HG03139 (cell line): ENCODE results near the gene ATP5F1E.

Experiments
- ATAC-seq: cut with Tn5 transposase; IDR thresholded peaks from one replicate; pipeline ENCODE4 v1.9.1; 2021; ENCODE audit not compliant: unreplicated experiment

The ATP5F1E gene

DNA sequence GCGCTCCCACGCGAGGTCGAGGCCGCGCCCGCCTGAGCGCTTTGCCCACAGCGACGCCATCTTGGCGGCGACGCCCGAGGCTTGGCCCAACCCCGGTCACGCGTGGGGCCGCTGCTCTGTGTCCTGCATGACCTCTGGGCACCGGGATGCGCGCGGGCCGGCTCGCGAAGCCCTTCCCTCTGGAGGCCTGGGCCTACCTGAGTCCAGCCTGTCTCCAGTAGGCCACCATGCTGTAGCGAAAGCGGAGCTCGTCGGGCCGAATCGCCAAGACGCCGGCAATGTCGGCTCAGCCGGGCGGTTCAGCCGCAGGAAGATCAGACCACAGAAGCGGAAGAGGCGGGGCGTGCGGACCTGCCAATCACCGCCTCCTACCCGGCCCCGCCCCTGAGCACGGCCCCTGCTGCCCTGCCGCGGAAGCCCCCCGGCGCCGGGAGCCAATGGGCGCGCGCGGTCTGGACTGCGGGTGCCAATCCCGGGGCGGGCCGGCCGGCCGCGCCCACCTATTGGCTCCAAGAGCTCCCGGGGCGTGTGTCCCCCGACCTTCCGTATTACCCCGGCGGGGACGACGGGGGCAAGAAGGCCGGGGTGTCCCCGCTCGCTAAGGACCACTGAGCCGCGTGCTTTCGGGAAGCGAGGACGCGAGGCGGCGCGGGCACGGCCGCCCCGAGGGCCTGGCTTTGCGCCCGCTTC is at the start of gene ATP5F1E:
Gene ATP5F1E, minus strand, starts transcription at position 313 of the 690 bp plus-strand sequence. Its CDS starts 84 bp downstream, at position 229.
- ATAC-seq, result peak; percentile 95

DNA sequence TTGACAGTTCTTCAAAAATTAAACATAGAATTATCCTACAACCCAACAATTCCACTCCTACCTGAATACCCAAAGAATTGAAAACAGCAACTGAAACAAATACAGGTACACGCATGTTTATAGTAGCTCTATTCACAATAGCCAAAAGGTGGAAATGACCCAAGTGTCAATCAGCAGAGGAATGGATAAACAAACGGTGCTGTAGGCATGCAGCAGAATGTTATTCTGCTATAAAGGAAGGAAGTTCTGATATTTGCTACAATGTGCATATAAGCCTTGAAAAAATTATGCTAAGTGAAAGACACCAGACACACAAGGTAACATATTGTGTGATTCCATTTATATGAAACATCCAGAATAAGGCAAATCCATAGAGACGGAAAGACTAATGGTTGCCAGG is 48.9 kb upstream of the ATP5F1E start:
- ATAC-seq, result no peak

DNA sequence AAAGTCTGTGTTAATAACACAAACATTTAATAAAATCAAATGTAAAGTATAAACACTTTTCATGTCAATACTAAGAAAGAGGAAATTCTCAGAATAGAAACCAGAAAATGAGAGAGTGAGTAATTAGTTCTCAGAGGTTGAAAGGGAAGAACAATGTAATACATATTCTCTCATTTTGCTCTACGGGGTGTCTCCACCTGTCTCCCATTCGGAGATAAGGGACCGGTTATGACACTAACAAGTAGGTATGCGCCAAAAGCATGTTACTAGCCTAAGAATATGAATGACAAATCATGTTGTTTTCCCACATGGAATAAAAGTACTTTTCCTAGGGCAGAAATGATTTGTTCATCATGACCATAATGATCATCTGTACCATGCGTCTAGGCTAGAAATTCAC is 46.1 kb upstream of the ATP5F1E start:
- ATAC-seq, result no peak

DNA sequence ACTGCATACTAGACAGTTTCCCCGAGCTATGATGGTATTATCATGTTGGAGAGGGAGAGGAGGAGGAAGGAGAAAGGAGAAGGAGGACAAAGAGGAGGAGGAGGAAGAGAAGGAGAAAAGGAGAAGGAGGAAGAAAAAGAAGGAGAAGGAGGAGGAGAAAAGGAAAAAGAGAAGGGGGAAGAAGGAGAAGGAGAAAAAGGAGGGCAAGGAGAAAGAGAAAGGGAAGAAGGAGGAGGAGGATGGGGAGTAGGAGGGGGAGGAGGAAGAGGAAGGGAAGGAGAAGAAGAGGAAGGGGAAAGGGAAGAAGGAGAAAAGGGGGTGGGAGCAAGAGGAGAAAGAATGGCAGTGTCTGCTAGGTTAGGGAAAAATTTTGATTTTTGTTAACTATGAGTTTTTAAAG is 45.6 kb upstream of the ATP5F1E start:
- ATAC-seq, result no peak

DNA sequence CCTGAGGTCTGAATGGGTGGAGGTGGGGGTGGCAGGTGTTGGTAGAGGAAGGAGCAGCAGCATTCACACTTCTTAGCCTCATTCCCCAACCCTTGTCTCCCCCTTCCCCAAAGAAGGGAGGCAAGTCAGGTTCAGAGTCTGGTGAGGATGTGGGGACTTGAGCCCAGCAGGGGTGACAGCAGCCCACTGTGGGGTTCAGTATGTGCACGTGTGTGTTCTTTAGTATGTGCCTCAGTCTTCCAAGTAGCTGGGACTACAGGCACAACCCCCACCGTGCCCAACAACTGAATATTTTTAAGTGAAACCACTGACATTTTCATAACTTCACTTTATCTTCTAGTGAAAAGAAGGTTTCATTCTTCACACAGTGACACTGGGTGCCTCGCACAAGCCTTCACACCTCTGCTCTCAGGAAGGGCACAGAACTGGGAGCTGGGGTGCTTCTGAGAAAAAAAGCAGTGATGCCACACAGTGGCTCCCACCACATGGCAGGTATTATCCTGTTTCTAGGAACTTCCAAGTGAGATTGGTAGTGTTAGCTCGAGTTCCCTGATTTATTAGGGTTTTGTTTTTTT is 43.9 kb upstream of the ATP5F1E start:
- ATAC-seq, result no peak

DNA sequence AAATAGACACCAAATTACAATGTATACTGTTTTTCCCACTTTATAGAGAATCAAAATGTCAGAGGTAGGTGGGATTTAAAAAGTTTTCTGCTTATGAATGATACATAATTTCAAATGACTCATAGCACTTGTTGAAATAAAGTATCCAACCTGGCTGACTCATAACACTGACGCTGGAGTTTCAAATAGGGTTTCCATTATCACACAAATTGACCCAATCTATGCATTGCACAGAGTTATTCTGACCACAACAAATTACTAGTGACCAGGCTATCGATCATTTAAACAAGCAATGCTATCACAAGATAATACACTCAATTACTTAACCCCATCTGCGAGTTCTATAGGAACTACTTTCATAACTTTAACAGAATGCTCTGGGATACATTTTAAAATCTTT is 42.3 kb upstream of the ATP5F1E start:
- no peak for ATAC-seq

DNA sequence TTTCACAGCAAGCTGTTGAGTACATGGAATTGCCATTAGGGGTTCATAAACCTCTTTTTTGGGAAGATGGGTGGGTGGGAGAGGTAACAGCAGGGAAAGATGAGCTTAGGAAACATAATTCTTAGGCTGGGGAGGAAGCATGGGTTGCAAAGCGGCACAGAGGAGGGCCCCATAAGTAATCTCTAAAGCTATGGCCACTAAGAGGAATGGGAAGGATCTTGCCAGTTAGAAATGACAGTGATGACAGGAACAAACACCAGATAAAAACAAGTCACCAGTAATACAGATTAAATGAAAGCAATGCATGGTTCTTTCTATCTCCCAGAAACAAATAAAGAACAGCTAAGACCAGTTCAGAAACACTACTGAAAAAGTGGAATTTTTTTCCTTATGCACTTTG is 41.4 kb upstream of the ATP5F1E start:
- ATAC-seq, result no peak

DNA sequence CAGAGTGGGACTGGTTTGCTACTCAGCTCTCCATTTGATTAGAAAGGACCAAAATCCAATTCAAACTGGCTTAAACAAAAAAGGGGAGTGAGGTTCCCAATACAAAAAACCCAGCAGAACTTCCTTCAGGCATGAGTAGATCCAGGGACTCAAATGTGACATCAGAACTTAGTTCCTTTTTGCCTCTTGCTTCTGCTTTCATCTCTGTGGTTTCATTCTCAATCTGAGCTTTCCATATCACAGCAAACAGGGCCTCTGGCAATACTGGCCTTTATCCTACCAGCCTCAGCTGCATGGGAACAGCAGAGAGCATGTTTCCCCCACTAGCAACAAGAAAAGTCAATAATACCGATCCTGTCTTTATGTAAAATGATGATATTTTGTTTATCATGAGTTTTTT is 39.1 kb upstream of the ATP5F1E start:
- no peak for ATAC-seq

DNA sequence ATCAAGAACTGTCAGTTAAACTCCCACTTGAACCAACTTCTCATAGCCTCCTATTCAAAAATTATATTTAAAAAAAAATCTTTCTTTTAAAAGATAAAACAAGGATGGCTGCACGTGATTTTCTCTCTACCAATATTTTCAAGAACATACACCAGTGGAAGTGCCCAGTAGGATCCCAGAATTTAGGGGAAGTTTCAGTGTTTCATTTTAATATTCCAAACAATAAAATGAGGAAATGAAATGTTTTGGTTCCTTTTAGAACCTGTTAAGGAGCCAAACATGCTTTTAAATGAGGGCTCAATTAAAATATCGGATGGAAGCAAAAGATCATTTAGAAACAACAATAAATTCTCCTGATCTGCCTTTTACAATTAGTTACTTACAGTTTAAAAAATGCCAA is 36.9 kb upstream of the ATP5F1E start:
- ATAC-seq, result no peak

DNA sequence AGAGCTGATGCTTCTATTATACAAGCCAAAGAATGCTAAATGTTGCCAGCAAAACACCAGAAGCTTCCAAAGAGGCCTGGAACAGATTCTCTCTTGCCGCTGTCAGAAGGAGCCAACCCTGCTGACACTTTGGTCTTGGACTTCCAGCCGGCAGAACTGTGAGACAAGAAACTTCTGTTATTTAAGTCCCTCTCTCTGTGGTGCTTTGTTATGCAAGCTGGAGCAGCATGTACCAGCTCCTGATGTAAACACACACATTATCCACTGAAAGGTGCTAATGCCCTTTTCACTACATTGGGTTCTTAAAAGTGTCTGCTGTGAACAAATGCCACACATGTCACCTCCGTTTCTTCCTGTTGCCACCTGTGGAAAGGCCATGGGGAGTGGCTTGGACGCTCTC is 36.4 kb upstream of the ATP5F1E start:
- ATAC-seq, result no peak

DNA sequence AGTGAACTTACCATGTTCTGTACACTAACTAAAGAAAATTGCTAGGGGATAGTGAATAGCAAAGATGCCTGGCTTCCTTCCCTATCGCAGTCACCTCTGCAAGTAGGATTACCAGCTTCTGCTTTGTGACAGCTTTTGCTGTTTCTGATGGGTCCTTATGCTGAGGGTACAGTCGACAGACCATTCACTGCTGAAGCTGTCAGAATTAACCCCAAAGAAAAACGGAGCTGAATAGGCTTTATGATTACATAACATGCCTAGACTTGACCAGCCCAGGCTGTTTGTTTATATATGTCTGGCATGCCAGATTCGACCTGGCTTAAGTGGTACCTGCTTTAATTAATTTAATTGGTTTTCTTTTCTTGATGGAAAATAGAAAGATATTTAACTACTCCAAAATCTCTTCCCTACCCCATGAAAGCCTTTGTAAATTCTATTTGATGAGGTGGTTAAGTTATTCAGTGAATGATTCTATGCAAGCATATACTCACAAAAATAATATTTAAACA is 32.1 kb upstream of the ATP5F1E start:
- no peak for ATAC-seq

DNA sequence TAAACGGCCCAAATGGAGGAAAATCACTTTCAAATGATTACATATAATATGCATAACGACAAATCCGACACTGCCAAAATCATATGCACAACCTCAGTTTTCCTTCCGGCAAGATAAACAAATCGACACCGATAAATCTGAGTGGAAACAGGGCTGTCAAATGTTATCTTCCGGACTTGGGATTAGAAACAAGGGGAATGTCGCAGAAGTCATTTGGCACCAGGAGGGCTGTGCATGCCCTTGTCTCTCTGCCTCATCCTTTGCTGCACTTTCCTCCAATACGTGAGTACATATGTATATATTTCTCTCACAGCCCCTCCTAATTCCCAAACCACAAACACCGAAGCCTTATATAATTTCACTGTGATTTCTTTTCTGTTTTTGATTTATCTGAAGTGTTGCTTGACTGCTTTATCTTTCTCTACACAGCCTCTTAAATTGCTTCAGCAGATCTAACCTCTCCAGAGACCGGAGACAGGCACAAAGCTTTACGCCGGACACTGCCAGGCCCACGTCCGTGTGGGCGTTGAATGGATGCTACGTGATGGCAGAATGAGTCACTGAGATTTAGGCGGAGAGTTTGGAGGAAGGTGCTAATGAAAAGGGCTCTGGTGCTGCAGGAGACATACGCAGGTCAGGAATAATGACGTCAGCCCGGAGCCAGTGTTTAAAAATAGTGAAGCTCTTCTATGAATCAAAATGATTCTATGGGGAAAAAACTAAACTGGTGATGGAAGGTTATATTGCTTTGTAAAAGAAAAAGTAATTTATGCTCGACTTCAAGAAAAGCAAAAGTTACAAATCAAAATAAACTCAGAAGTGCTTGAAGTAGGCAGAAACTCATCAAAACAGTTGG is 31.5 kb upstream of the ATP5F1E start:
- ATAC-seq, result no peak

DNA sequence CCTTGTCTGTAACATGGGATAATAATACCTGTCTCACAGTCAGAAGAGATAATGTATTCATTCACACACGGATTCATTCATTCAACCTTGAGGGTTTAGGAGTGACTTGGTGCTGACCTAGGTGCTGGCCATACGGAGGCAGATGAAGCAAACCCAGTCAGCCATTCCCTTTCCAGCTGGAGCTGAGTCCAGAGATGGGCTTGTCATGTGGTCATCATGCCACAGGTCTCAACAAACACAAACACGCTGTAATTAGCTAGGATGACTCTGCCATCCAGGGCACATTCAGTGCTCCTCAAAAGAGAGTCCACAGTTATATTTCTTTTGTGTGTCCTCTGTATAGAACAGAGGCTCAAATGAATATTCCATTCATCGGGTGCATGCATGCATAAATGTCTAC is 29.9 kb upstream of the ATP5F1E start:
- no peak for ATAC-seq

DNA sequence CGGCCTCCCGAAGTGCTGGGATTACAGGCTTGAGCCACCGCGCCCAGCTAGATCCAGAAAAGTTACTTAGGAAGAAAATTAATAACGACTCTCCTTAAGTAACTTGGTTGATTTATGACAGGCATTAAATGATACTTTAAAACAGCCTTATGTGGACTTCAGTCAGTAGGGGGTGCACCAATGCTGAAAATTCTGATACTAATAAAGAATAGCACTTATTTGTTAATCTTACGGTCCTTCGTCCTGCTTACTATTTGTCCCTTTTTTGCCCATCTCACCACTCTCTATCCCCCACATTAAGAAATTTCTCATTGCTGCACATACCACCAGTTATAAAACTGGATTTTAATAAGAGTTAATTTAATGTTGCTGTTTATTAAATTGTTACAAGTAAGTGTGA is 23.2 kb upstream of the ATP5F1E start:
- no peak for ATAC-seq

DNA sequence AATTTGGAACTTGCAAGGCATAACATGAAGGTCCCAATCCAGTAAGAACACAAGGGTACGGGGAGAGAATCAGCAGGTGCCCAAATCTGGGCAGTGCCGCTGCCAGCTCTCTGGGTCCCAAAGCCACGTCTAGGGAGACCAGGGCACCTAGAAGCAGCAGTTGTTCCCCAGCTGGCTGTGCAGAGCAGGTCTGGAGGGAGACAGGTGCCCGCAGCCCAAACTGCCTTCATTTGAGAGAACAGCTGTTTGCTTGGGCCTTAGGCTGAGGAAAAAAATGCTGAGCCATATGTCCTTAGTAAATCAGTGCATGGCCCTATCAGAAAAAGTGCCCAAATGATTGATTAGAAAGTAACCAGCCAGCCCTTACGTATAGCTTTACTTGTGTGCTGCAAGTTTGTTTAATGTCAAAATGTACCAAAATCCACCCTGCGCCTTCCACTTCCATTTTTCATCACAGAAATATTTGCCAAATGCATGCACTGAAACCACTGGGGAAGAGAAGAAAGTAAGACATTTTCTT is 19.6 kb upstream of the ATP5F1E start:
- no peak for ATAC-seq

DNA sequence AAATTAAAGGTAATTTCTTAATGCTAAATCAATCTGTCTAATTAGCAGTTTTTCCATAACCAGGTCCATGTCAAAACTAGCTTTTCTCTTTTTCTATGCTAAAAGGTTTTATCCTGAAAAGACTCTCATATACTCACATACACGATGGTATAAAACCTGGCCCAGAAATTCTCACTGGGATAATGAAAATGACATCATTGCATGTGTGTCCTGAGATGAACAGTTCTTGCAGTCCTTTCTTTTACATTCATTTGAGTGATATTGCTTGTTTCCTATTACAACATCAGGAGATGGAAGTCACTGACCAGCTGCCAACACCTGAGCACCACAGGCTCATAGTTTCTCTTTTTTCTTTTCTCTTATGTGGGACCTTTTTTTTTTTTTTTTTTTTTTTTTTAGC is 18.3 kb upstream of the ATP5F1E start:
- ATAC-seq, result no peak

DNA sequence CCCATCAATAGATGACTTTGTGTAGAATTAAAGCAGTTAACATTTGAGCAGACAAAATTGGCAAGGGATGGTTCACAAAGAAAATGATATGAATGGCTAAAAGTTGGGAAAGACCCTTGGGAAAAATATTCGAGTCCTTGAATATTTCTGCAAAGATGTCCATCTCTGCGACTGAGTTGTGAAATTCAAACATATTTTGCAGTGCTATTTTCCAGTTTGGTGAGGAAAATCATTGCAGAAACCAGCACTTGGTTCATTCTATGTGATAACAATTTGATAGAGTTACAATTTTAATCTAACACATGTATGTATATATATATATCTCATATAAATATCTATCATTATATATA is 16.5 kb upstream of the ATP5F1E start:
- no peak for ATAC-seq

DNA sequence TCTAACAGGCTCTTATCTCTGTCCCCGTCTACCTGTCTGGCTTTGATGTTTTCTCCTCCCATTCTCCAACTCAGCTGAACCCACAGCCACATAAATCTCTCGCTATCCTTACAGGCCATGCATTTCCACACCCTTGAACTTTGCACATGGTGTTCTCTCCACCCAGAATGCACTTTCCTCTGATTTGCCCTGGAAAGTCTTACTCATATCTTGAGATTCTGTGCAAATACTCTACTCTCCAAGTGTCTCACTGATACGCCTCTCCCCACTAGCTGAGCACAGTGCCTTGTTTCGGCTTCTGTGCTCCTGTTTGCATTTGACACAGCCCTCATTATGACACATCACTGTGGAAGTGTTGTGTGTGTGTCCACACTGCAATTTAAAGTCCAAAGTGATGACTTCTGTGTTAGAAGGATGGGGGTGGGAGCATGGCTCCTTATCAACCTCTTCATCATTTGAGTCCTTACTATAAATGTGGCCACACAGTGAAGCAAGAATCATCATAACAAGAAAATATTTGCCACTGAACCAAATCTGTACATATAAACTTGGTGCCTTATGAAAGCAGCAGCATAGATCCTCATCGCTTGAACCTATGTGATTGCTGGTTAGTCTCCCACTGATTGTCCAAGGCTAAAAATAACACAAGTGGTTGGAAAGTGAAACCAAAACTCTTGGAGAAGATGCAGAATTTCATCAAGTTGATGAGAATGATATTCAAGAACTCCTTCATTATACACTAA is 16.0 kb upstream of the ATP5F1E start:
- ATAC-seq, result no peak

DNA sequence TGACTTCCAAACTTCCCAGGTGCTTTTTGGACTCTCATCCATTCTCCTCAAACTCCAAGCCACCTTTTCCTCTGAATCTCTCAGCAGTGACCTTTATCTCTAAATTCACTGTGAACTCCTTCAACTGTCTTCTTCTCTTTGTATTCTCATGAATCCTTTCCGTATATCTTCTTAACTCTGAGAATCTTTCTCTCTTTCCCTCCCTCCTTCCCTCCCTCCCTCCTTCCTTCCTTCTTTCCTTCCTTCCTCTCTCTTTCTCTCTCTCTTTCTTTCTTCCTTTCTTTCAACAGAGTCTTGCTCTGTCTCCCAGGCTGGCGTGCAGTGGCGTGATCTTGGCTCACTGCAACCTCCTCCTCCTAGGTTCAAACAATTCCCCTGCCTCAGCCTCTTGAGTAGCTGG is 14.7 kb upstream of the ATP5F1E start:
- no peak for ATAC-seq

DNA sequence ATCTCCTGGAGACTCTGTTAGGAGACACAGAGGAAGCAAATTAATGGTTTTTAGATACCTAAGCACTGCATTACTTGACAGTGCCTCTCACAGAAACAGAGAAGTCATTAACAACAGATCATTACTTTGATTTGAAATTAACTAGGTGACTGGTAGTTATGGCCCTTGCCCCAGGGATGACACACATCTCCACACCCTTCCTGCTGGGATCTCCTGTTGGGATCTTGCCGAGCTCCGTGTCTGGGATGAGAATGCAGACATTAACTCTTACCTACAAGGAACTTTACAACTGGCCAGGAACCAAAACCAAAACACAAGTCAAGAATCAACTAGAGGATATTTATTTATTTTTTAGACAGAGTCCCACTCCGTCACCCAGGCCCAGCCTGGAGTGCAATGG is 12.7 kb upstream of the ATP5F1E start:
- no peak for ATAC-seq

DNA sequence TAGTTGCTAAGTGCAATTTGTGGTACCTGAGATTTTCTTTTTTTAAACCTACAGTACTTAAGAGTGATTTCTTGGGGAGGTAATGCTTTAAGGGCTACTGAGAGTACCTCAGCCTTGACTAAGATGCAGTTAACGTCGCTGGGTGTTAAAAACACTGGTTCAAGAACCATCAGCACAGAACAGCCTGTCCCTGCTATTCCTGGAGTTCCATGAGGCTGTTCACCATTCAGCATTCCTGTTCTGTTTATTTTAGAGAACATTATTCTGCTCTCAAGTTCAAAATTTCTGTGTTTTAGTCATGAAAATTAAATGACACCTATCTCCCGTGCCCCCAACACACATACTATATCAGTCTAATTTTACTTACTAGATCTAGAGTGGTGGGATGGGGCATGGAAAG is 12.2 kb upstream of the ATP5F1E start:
- ATAC-seq, result no peak
